Smooth muscle cell (in vitro differentiated cells): ENCODE data around the gene GOLGA7B. TPM values are rescaled to one million over a fixed set of nuclear protein-coding genes. Genes with fewer than 3 reads are reported as not detected.

Source experiments
- DNase-seq: peaks from one replicate; lab custom pipeline; 2025; ENCODE audit not compliant: unreplicated experiment; lab: John Stamatoyannopoulos, UW
- H2AFZ ChIP-seq: fragments of 200-600 bp; sonication (generic); 2 replicates; pipeline ENCODE4 v1.6.0; 2016; ENCODE audit warnings: antibody characterized with exemption, low read depth, mild to moderate bottlenecking
- H3F3A ChIP-seq: fragments of 200-600 bp; sonication (generic); 2 replicates; pipeline ENCODE4 v1.6.0; 2017; ENCODE audit warnings: antibody characterized with exemption, low read depth
- H3K27ac ChIP-seq: fragments of 200-600 bp; sonication (generic); 2 replicates; pipeline ENCODE4 v1.5.1; 2016; ENCODE audit warnings: low read depth, mild to moderate bottlenecking
- H3K27me3 ChIP-seq: fragments of 200-600 bp; sonication (generic); 2 replicates; pipeline ENCODE4 v1.6.1; 2016; ENCODE audit warnings: low read depth, mild to moderate bottlenecking
- H3K36me3 ChIP-seq: fragments of 200-600 bp; sonication (generic); 2 replicates; pipeline ENCODE4 v1.5.1; 2016; ENCODE audit warnings: low read depth
- H3K4me1 ChIP-seq: fragments of 200-600 bp; sonication (generic); 2 replicates; pipeline ENCODE4 v1.5.1; 2016; ENCODE audit warnings: low read depth
- H3K4me2 ChIP-seq: fragments of 200-600 bp; sonication (generic); 2 replicates; pipeline ENCODE4 v1.6.0; 2016; ENCODE audit warnings: mild to moderate bottlenecking
- H3K4me3 ChIP-seq: fragments of 200-600 bp; sonication (generic); 2 replicates; pipeline ENCODE4 v1.5.1; 2016; ENCODE audit warnings: mild to moderate bottlenecking
- H3K79me2 ChIP-seq: fragments of 200-600 bp; sonication (generic); 2 replicates; pipeline ENCODE4 v1.6.0; 2016; ENCODE audit warnings: low read depth, mild to moderate bottlenecking
- H3K9ac ChIP-seq: fragments of 200-600 bp; sonication (generic); 2 replicates; pipeline ENCODE4 v1.6.0; 2016; ENCODE audit warnings: low read depth
- H3K9me3 ChIP-seq: fragments of 200-600 bp; sonication (generic); replicated peaks from 2 replicates; pipeline ENCODE4 v1.5.1; 2016; ENCODE audit warnings: low read depth
- H4K20me1 ChIP-seq: fragments of 200-600 bp; sonication (generic); 2 replicates; pipeline ENCODE4 v1.6.0; 2016; ENCODE audit warnings: low read depth
- WGBS: methylation state at CpG from one replicate; pipeline ENCODE4 v1.1.7; 2016; ENCODE audit warnings: low lambda C conversion rate; 5-methylcytosine and 5-hydroxymethylcytosine counted together
- polyA plus RNA-seq: library from polyadenylated mRNA; unstranded; fragments of >200 nt; fragmentation: Nextera tagmentation; extraction: Ambion mirVana; gene quantifications from 2 replicates; pipeline ENCODE4 v1.2.1, GENCODE V29; 2016
- total RNA-seq: library from RNA; depleted of rRNA; stranded (reverse); fragments of >200 nt; gene quantifications from 2 replicates; pipeline ENCODE4 v1.2.3, GENCODE V29; 2014
- TF ChIP-seq, protein P1 (sequence below): fragments of 200-600 bp; sonication (generic); IDR thresholded peaks from 2 replicates; pipeline ENCODE4 v1.5.1; 2017; ENCODE audit warnings: borderline replicate concordance, mild to moderate bottlenecking, antibody characterized with exemption; ENCODE audit not compliant: insufficient read depth, poor library complexity, severe bottlenecking

GOLGA7B gene
- total and polyA plus RNA-seq, 2 experiments from 2014 or later: not detected

DNA sequence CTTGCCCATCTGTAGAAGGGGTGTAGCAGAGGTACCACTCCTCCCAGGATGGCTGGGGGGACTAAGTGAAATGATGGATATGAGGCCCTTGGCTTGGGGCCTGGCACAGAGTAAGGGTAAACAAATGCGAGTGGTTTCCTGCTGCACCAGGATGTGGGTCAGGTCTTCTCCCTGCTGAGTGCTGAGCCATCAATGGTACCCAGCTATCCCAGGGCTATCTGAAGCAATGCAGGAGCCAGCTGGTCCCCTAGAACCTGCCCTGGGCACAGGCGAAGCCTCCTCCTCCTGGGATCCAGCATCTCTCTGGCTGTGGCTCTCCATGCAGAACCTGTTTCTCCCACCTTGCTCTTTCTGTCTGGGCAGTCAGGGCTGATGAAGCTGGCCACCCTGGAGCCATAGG lies 20.9 kb upstream of the GOLGA7B start:
- H3K4me3 ChIP-seq: no peak overlapping the region
- no peak overlapping the region for H3K4me2 ChIP-seq
- no peak overlapping the region for H3K9ac ChIP-seq
- H3K4me1 ChIP-seq: no peaks in the 10 kb centered on the region
- H3K27me3 ChIP-seq: peaks cover 56% of the 10 kb centered on the region
- TF ChIP-seq, protein P1, sequence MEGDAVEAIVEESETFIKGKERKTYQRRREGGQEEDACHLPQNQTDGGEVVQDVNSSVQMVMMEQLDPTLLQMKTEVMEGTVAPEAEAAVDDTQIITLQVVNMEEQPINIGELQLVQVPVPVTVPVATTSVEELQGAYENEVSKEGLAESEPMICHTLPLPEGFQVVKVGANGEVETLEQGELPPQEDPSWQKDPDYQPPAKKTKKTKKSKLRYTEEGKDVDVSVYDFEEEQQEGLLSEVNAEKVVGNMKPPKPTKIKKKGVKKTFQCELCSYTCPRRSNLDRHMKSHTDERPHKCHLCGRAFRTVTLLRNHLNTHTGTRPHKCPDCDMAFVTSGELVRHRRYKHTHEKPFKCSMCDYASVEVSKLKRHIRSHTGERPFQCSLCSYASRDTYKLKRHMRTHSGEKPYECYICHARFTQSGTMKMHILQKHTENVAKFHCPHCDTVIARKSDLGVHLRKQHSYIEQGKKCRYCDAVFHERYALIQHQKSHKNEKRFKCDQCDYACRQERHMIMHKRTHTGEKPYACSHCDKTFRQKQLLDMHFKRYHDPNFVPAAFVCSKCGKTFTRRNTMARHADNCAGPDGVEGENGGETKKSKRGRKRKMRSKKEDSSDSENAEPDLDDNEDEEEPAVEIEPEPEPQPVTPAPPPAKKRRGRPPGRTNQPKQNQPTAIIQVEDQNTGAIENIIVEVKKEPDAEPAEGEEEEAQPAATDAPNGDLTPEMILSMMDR: no peak
- no peak for DNase-seq
- H3F3A ChIP-seq: no peaks in the 10 kb centered on the region
- no peak overlapping the region for H2AFZ ChIP-seq
- H4K20me1 ChIP-seq: no peaks in the 10 kb centered on the region
- no peaks in the 10 kb centered on the region for H3K79me2 ChIP-seq
- WGBS: 86% methylated on average over 2 of the region's 2 CpGs
- no peaks in the 10 kb centered on the region for H3K36me3 ChIP-seq
- no peak overlapping the region for H3K27ac ChIP-seq
- H3K9me3 ChIP-seq: no peaks in the 10 kb centered on the region

- no peaks in the 10 kb centered on the region for H4K20me1 ChIP-seq
- no peak overlapping the region for H3K27ac ChIP-seq
- no peak overlapping the region for H2AFZ ChIP-seq
- DNase-seq: no peak
- H3K27me3 ChIP-seq: peaks cover 63% of the 10 kb centered on the region
- H3K9ac ChIP-seq: no peak overlapping the region
- TF ChIP-seq, protein P1: no peak
- WGBS: 73% methylated on average over 3 of the region's 3 CpGs
- H3K79me2 ChIP-seq: no peaks in the 10 kb centered on the region
- no peaks in the 10 kb centered on the region for H3F3A ChIP-seq
- H3K9me3 ChIP-seq: no peaks in the 10 kb centered on the region
- H3K4me2 ChIP-seq: no peak overlapping the region
- H3K4me1 ChIP-seq: no peaks in the 10 kb centered on the region
- H3K36me3 ChIP-seq: no peaks in the 10 kb centered on the region
- H3K4me3 ChIP-seq: no peak overlapping the region
These were observed 19.6 kb upstream of the GOLGA7B start for GRCh38 chr10:97830064-97830463.

DNA sequence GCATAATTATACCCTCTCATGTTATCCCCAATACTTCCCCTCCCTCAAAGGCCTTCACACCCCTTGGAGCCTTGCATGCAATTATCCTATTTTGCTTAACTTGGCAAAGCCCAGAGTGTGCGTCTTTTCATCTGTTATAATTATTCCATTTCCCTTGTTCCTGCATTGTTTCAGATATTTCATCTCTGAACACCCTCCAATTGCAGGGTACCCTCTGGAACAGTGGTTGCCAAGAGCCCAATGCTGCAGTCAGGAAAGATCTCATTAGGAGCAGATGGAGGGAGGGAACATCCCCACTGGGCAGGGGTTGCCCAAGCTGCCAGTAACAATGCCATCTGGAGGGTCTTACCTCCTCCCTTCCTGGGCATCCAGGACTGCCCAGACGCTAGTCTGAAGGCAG lies 18.4 kb upstream of the GOLGA7B start:
- H3K4me2 ChIP-seq: no peak overlapping the region
- DNase-seq: no peak
- no peaks in the 10 kb centered on the region for H3K36me3 ChIP-seq
- 66% methylated on average over 2 of the region's 2 CpGs for WGBS
- TF ChIP-seq, protein P1: no peak
- H3K4me3 ChIP-seq: no peak overlapping the region
- no peaks in the 10 kb centered on the region for H3F3A ChIP-seq
- H3K27ac ChIP-seq: no peak overlapping the region
- H3K4me1 ChIP-seq: no peaks in the 10 kb centered on the region
- peaks cover 63% of the 10 kb centered on the region for H3K27me3 ChIP-seq
- H3K79me2 ChIP-seq: no peaks in the 10 kb centered on the region
- H2AFZ ChIP-seq: no peak overlapping the region
- no peak overlapping the region for H3K9ac ChIP-seq
- no peaks in the 10 kb centered on the region for H3K9me3 ChIP-seq
- no peaks in the 10 kb centered on the region for H4K20me1 ChIP-seq

- peaks cover 37% of the 10 kb centered on the region for H3K27me3 ChIP-seq
- no peak overlapping the region for H3K4me3 ChIP-seq
- no peak overlapping the region for H3K4me2 ChIP-seq
- WGBS: 75% methylated on average over 2 of the region's 2 CpGs
- no peaks in the 10 kb centered on the region for H4K20me1 ChIP-seq
- no peak overlapping the region for H3K9ac ChIP-seq
- H3K27ac ChIP-seq: no peak overlapping the region
- TF ChIP-seq, protein P1: no peak
- H3K9me3 ChIP-seq: no peaks in the 10 kb centered on the region
- H3F3A ChIP-seq: no peaks in the 10 kb centered on the region
- no peak overlapping the region for H2AFZ ChIP-seq
- H3K79me2 ChIP-seq: no peaks in the 10 kb centered on the region
- no peaks in the 10 kb centered on the region for H3K4me1 ChIP-seq
- no peaks in the 10 kb centered on the region for H3K36me3 ChIP-seq
- DNase-seq: no peak
These were observed 13.2 kb upstream of the GOLGA7B start for GRCh38 chr10:97836446-97836845.
